GM18526 (cell line): ENCODE data around the gene ADAT2.

Experiments
- POLR2A ChIP-seq: IDR thresholded peaks from 3 replicates; pipeline ENCODE4 v1.6.1; 2011; ENCODE audit not compliant: insufficient read length; ENCODE audit errors: extremely low read depth

ADAT2 gene

DNA sequence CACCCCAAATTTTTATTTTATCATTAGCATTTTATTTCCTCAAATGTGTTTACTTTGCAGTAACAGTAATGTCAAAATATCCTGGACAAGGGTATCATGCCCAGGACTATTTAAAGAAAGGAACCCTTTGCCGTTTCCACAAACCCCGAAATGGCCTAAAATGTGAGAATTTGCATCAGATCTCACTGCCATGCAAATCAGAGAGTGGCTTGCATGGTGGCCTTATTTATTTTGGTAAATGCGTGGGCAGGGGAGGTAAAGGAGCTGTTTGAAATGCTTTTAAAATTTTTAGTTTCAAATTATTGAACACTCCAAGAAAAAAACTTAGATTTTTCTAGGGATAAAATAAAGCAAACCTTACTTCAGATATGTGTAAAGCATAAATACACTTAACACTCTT, 43.8 kb downstream of the ADAT2 start:
- TF ChIP-seq POLR2A = no peak

DNA sequence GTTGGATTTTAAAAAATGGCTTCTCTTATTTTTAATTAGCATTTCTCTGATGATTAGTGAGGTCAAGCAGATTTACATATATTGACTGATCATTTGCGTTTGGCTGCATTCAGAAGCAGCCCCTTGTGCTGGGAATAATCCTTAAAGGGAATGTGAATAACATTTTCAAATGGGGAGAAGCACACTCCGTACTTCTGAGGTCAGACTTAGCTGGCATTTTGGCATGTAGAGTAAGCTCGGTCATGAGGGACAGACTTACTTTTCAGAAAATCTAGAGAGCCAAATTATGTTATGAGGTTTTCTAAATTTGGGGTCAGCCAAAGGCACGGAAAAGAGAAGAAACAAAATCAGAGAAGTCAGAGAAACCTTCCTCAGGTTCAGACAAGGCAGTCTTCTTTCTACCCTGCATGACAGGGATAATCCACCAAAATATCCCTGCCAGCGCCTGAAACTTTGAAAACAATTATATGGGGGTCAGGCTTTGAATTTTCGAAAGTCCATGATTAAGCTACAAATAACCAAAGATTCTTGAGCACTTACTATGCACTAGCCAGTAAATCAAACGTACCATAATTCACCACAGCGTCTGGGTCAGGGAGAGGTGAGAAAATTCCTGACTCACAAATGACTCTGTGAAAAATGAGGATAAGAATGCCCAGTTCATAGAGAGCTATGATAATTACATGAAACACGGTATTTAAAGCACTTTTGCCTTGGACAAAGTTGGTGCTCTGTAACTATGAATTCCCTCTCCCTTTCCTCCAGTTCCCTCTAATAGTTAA, 44.9 kb downstream of the ADAT2 start:
- TF ChIP-seq POLR2A = no peak

DNA sequence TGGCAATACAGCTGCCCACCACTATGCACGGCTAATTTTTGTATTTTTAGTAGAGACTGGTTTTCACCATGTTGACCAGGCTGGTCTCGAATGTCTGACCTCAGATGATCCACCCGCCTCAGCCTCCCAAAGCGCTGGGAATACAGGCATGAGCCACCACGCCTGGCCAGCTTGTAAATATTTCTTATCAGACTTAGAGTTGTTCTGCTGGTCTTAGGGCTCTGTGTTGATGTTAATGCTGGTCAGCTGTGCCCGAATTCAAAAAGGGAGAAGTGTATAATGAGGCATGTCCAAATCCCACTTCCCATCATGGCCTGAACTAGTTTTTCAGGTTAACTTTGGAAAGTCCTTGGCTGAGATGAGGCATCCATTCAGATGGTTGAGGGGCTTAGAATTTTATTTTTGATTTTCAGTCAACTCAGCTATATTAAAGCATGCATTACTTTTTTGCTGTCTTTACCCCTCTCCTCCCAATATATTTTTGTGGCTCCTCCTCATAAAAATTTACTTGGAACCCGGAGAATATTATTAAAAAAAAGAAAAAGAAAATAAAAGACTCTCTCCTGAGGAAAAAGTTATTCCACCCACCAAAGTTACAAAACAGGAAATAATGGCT, 47.7 kb downstream of the ADAT2 start:
- no peak for TF ChIP-seq POLR2A

DNA sequence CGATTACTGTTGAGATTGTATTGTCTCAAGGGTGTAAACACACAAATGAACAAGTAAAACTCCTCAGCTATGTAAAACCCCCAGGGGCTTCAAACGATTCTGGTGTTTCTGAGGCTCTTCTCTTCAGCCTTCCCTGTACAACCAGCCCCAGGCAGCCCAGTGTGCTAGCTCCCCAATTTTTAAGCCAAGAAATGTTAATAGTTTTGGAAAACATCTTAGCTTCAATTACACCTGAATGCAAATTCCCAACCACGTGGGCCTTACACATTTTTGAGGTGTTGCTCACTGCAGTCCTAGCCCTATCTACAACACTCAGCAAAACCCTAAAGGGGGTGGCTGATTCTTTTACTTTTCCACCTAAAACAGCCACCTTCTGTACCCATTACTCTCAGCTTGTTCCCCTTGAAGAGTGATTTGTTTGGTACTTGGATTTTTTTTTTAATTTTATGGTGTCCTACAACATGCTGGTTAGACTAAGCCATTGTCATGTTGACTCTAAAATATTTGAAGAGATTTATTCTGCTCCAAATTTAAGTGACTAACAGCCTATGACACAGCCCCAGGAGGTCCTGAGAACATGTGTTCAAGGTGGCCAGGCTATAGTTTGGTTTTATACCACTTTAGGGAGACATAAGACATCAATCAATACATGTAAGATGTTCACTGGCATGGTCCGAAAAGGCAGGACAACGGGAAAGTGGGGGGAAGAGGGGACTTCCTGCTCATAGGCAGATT, 48.7 kb downstream of the ADAT2 start:
- TF ChIP-seq POLR2A = no peak

DNA sequence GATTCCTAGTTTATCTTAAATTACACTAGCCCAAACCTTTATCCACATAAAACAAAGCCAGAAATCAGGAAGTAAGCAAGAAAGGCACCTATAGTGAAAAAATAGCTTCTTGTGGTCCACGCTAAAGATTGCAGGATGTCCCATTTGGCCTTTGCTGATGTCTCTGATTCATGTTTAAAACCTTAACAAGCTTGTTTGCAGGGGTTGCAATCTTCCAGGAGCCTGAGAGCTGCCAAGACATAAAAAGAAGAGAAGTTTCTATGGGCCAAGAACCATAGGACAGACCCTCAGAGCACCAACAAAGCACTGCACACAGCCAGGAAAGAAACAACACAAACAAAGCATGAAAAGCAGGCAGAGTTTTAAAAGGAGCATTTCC, 49.4 kb downstream of the ADAT2 start:
- TF ChIP-seq POLR2A = no peak

DNA sequence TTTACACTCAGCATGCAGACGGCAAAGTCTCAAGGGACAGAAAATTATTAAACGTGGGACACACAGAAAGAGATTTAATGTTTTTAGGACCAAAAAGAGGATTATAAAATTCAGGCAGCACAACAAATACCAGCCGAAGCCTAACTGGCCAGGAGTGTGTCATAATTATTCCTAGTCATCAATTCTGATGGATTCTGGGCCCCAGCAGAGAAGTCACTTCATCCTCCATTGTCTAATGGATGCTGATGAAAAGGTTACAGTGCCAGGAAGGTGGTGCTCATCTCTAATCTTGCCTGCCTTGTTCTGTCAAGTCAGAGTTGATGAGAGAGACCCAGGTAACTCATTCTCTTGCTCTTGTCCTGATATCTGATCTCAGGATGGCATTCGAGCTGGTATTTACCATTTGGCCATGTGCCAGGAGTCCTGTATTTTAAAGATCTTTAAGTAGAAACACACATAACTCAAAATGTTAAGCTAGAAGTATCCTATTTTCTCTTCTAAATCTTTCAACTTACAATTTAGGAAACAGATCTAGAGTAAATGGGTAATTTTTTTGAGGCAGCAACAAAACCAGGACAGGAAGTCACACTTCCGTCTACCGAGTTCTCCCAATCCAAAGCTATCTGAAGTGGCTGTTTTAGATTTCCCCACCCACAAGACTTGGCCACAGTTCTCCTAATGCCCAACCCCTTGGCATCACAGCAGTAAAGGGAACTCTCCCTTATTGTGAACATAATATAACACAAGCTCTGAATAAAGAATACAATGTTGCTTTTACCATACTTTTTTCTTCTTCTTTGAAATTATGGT, 50.0 kb downstream of the ADAT2 start:
- no peak for TF ChIP-seq POLR2A

DNA sequence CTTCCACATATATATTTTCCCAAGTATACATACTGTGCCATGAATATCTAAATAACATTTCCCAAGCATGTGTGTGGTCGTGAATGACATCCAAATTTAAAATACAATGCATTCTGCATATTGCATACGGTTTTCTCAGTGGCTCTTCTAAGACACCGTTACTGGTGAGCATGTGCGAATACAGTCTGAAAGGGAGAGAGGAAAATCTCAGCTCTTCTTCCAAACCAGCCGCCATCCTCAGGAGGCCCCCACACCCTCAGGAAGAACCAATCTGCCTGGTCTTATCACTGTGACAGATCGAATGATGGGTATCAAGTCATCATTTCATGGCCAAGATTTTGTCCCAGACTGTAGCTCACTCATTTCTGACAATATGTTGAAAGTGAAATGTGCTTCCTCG, 50.7 kb downstream of the ADAT2 start:
- no peak for TF ChIP-seq POLR2A

DNA sequence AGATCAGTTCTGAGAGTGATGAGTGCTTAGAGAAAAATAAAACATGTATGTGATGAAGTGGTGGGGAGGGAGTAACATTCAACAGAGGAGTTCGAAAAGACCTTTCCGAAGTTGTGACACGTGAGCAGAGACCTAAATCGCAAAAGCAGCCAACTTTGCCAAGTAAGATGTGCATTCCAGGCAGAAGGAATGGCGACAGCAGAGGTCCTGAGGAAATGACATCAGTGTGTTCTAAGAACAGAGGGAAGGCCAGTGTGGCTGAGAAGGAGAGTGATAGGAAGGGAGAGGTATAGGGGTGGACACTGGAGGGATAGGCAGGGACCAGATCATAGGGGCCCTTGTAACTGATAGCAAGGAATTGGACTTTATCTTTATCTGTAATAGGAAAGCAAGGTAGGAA, 51.3 kb downstream of the ADAT2 start:
- no peak for TF ChIP-seq POLR2A

DNA sequence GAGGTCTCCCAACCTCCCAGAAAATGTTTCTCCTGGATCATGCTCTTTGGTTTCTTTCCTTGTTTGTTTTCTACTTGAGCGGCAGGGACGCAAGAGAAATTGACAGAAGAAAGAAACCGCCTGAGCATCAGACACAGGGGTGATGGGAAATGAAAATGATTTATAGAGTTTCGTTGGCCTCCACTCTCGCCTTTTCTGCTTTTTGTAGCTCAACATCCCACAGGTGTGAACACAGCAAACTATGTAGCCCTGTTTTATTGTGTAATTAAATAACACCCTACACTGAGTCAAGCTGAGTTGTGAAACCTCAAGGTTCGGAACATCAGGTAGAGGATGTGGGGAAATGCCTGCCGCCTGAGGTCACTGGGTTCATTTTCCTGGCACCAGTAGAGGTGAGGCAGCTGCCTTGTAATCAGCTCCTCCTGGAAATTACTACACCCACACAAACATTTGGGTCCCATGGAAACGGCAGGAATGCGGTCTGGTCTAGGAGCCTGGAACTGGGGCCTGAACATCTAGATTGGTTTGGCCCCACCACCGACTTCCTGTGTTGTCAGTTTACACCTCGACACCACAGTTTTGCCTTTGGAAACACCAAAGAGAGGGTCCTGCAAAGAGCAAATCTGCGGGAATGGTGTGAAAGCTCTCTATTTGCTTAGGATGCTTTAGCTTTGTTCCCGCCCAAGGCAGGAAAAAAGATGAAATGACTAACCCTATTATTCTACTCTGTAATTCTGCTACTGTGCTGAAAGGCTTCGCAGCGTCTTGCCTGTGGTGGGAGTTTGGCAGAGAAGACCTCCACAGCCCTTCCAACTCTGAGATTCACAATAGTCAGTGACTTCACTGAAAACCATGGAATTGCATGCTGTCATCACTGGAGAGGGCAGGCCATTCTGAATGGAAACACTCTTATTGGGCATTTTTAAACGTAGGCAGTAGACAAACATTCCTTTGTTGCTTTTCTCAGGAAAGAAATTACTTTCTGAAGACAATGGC, 53.0 kb downstream of the ADAT2 start:
- no peak for TF ChIP-seq POLR2A

DNA sequence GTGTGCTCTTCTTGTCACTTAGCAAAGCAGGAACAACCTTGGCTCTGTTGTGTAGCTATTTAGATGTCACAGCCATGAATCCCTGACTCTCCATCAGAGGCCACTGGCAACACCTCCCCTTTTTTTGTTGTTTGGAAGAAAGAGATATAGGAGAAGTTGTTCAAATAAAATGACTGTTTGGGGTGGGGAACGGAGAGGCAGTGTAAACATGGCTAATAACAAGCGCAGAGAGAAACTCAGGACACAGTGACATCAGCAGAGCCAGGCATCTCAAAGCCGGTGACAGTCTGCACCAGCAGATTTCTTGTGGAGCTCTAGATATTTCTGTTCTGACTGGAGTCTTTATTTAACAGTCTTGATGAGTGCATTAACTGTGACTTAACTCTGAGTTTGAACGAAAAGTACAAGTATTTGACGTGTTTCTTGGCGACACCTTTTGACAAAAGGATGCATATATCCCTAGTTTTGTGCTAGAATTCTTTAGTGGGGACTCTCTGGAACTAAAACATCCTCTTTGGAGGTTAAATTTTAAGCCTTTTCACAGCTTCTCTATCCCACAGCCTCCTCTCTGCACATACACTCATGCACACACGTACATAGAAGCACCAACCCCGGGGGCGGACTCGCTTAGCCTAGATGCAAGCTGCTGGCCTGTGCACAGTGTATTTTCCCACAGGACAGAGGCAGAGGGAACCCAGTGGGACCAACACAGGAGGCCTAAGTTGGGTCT, 53.8 kb downstream of the ADAT2 start:
- TF ChIP-seq POLR2A = no peak

DNA sequence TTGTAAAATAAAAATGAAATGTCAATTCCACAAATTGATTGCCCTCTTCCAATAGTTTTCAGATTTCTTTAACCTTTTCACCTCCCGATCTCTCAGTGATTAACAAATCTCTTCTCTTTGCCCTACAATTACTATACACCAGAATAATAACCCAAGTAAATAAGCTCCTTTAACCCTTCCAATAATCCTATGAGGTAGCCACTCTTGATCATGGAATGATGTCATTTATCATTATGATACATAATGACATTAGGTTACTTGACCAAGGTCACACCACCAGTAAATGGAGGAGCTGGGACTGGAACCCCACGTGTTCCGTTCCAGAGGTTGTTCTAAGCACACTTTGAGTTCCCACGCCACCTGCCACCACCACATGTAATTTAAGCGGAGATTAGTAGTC, 54.8 kb downstream of the ADAT2 start:
- TF ChIP-seq POLR2A = no peak

DNA sequence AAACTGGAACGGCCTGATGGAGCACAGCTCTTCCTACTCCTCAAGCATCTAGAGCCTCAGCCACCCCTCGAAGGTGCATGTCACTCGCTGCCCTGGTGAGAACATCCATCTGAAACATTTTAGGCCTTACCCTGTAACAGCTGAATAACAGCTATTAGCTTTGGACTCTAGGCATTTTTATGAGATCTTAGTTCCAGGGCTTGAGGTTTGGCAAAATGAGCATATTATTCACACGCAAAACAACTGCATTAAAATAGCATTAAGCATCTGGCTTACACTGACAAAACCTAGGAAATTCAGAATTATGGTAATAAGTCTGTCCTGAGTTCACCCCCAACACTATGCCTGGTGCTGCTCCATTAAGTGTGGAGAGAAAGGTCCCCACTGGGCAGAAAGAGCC, 56.1 kb downstream of the ADAT2 start:
- TF ChIP-seq POLR2A = no peak

DNA sequence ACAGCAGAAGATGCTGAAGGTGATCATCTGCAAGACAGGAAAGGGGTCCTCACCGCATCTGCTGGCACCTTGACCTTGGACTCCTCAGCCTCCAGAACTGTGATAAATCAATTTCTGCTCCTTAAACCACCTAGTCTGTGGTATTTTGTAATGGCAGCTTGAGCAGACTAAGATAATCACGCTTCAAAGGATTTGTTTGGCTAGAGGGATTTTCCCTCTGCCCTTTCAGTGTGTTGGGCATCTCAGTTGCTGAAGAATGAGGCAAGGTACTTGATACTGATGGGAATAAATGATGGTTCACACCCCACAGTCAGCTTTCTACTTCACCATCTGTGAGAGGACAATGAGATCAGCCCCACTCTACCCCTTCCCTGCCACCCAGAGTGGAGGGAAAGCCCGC, 60.2 kb downstream of the ADAT2 start:
- no peak for TF ChIP-seq POLR2A

DNA sequence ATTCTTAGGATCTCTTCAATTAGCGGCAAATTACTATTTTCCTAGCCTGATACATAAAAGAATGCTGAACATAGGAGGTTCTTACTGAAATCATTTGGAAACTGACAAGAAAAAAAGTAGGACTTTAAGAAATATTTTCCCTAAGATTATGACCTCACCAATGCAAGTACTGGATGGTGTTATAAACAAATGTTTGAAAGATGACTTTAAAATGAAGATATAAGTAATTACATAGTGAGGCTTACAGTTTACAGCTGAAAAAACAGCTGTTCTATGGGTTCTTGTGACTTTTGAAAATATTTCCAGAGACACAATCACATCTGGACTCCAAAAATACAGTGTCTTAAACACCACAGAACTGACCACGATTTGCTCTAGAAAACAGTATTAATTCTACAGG, 64.9 kb downstream of the ADAT2 start:
- no peak for TF ChIP-seq POLR2A
